Lung microvascular endothelial cell (primary cell): Measurements from ENCODE around the gene SCAPER. TPM values are rescaled to one million over a fixed set of nuclear protein-coding genes. Genes with fewer than 3 reads are reported as not detected.
A peak's percentile ranks its signal among the peaks of the same experiment; 100 is the strongest.
"Not testable (repeated sequence)": the region's sequence is repeated elsewhere in the genome, so short reads cannot be mapped to it uniquely, and the experiment has no call there.

Experiments used
- DNase-seq, 2 donors: peaks; one replicate each; pipeline versions ENCODE4 v3.0.0 to v3.0.0-alpha.2; 2010; ENCODE audit warnings: low read depth in 2 of 2
- total RNA-seq: library from RNA; depleted of rRNA; stranded (reverse); fragments of >200 nt; gene quantifications from 2 replicates; pipeline ENCODE4 v1.2.1, GENCODE V29; 2014

SCAPER gene
- total RNA-seq, 1 donor from 2014 or later = 11.5 TPM

- not testable (repeated sequence) for DNase-seq
Measured at GRCh38 chr15:76430711-76431110, 474.4 kb downstream of the SCAPER start.

- no peak for DNase-seq
Measured at GRCh38 chr15:76429661-76430060, 475.5 kb downstream of the SCAPER start.

- DNase-seq = no peak
Measured at GRCh38 chr15:76426941-76427340, 478.2 kb downstream of the SCAPER start.

GRCh38 chr15:76418352-76419140 is 486.6 kb downstream of the SCAPER start:
- no peak for DNase-seq

- DNase-seq = no peak
Measured at GRCh38 chr15:76401285-76401684, 503.9 kb downstream of the SCAPER start.

- no peak for DNase-seq
Measured at GRCh38 chr15:76398317-76399104, 506.6 kb downstream of the SCAPER start.

GRCh38 chr15:76393614-76394013 is 511.5 kb downstream of the SCAPER start:
- peak; percentile 17 to 20 for DNase-seq

GRCh38 chr15:76391847-76392246 is 513.3 kb downstream of the SCAPER start:
- no peak for DNase-seq

- DNase-seq = no peak
Measured at GRCh38 chr15:76391309-76391708, 513.8 kb downstream of the SCAPER start.

GRCh38 chr15:76390571-76390970 is 514.6 kb downstream of the SCAPER start:
- DNase-seq = no peak

GRCh38 chr15:76386926-76387325 is 518.2 kb downstream of the SCAPER start:
- no peak for DNase-seq

GRCh38 chr15:76386178-76386577 is 519.0 kb downstream of the SCAPER start:
- no peak for DNase-seq

GRCh38 chr15:76384409-76384808 is 520.7 kb downstream of the SCAPER start:
- DNase-seq = no peak

GRCh38 chr15:76382987-76383728 is 522.0 kb downstream of the SCAPER start:
- no peak for DNase-seq

- no peak for DNase-seq
Measured at GRCh38 chr15:76381366-76381765, 523.8 kb downstream of the SCAPER start.

- DNase-seq = peak; percentile 5 to 68
Measured at GRCh38 chr15:76380249-76380648, 524.9 kb downstream of the SCAPER start.

- DNase-seq = no peak
Measured at GRCh38 chr15:76378691-76379090, 526.4 kb downstream of the SCAPER start.

- no peak for DNase-seq
Measured at GRCh38 chr15:76377751-76378150, 527.4 kb downstream of the SCAPER start.

- DNase-seq = no peak
Measured at GRCh38 chr15:76377217-76377616, 527.9 kb downstream of the SCAPER start.

- no peak for DNase-seq
Measured at GRCh38 chr15:76376816-76377215, 528.3 kb downstream of the SCAPER start.

GRCh38 chr15:76376029-76376428 is 529.1 kb downstream of the SCAPER start:
- no peak for DNase-seq

- DNase-seq = peak; percentile 20 to 21
Measured at GRCh38 chr15:76368122-76368621, 537.0 kb downstream of the SCAPER start.
